GM18909 (cell line): ENCODE data around the gene OPRM1.
"Not testable (repeated sequence)": the region's sequence is repeated elsewhere in the genome, so short reads cannot be mapped to it uniquely, and the experiment has no call there.

Source experiments
- ATAC-seq: cut with Tn5 transposase; IDR thresholded peaks from one replicate; pipeline ENCODE4 v1.9.1; 2021; ENCODE audit warnings: mild to moderate bottlenecking; ENCODE audit not compliant: unreplicated experiment, poor library complexity

OPRM1 gene

GRCh38 chr6:154138793-154139192 is 99.8 kb downstream of the OPRM1 start:
- ATAC-seq: no peak

- no peak for ATAC-seq
These were observed 100.9 kb downstream of the OPRM1 start for GRCh38 chr6:154139892-154140291.

- no peak for ATAC-seq
These were observed 101.7 kb downstream of the OPRM1 start for GRCh38 chr6:154140743-154141142.

GRCh38 chr6:154143753-154144152 is 104.7 kb downstream of the OPRM1 start:
- no peak for ATAC-seq

- ATAC-seq: no peak
These were observed 115.4 kb downstream of the OPRM1 start for GRCh38 chr6:154154389-154154967.

DNA sequence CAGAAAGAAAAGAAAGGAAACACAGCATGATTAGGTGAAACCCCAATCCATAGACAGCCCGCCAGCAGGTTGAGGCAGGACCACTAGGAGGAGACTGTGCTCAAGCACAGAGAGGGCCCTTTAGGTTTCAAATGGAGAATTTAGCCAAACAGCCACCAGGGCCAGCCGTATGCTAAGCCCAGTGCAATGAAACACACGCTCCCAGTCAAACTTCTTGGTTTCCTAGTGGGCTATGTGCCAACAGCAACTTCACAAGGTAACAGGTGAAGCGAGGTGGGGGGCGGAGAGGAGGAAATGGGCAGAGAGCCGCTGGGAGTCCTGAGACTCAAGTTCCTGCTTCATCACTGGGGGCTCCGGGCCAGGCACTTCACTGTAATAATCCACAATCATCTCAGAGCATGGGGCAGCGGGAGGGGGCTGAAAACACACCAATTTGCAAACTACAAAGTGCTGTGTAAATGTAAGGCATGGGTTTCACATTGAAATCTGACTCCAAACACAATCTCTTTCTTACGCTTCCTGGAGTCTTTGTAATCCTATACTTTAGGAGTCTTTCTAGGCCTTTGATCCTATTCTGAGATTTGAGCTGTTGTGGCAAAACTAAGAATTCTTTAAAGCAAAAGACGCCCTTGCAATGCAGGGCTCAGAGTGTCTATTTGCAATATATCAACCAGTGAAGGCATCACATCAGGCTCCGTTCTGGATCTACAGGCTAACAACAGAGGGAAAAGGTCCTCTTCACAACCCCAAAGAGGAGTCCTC is 117.3 kb downstream of the OPRM1 start:
- ATAC-seq: peak; percentile 68

- ATAC-seq: peak; percentile 52
These were observed 118.0 kb downstream of the OPRM1 start for GRCh38 chr6:154157082-154157481.

GRCh38 chr6:154157706-154158105 is 118.7 kb downstream of the OPRM1 start:
- no peak for ATAC-seq

DNA sequence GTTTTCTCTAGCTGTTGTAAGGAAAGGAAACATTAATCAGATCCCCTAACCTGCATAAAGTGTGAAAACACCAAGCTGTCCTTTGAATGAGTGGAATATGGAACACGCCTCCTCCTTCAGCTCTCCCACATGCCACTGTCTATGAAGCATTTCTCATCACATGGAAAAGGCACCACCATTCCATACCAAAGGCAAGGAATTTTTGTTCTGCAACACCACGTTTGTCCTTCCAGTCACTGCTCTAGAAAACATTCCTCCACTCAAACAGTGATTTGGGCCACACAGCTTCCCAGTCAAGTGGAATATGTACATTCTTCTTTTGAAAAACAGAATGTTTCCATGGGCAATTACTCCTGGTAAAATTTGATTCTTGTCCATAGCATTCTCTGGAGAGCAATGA is 120.1 kb downstream of the OPRM1 start:
- no peak for ATAC-seq

DNA sequence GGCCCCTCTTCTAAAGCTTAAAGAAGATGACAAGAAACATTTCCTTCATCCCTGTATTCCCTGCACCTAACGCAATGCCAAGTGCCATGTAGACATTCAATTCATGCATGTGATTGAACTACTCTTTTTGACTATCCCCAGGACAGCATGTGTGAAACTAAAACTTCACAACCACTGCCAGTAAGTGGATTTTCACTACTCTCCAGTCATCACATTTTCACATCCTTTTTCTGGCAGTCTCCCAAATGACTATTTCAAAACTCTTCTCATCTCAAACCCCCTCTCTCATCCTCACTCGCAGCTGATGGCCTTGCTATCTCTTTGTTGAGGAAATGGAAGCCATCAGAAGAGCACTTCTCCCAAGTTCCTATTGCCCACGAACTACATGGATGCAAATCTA is 122.6 kb downstream of the OPRM1 start:
- ATAC-seq: peak; percentile 71

DNA sequence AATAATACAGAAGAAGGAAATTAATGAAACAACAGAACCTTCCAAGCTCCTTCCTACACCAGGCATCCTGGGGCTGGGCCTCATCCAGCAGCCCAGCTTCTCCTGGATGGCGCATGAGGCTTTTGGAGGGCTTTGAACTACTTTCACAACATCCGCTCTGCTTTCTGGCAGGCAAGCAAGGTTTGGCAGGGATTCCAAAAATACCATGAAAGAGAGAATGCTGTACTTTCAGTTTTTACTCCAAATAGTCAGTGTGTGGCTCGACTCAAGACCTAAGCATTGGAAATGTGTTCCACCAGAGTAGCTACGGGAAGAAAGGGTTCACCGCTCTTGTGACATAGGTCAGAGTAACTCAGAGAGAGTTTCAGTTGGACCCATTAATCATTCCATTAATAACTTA is 125.4 kb downstream of the OPRM1 start:
- ATAC-seq: no peak

GRCh38 chr6:154165478-154165877 is 126.4 kb downstream of the OPRM1 start:
- no peak for ATAC-seq

GRCh38 chr6:154166140-154166539 is 127.1 kb downstream of the OPRM1 start:
- no peak for ATAC-seq

- ATAC-seq: no peak
These were observed 128.1 kb downstream of the OPRM1 start for GRCh38 chr6:154167126-154167525.

DNA sequence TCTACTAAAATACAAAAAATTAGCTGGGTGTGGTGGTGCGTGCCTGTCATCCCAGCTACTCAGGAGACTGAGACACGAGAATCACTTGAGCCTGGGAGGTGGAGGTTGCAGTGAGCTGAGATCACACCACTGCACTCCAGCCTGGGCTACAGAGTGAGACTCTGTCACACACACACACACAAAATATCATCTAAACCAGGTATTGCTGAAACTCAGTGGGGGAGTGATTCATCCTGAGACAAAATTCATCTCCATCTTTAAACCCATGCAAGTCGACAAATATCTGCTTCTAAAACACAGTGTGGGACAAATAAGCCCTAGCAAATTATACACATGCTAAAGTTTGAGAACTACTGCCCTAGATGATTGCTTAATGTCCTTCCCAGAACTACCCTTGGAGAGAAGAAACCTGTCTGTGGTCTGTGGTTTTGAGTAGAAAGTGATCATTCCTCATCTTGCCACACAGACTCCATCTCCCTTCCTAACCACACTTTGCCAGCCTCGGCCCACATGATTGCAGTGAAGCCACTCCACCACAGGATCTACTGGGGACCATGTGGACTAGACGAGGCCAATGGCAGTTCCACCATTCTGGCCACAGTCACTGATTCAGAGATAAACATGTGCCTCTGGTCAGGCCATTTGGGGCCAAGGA is 130.3 kb downstream of the OPRM1 start:
- no peak for ATAC-seq

DNA sequence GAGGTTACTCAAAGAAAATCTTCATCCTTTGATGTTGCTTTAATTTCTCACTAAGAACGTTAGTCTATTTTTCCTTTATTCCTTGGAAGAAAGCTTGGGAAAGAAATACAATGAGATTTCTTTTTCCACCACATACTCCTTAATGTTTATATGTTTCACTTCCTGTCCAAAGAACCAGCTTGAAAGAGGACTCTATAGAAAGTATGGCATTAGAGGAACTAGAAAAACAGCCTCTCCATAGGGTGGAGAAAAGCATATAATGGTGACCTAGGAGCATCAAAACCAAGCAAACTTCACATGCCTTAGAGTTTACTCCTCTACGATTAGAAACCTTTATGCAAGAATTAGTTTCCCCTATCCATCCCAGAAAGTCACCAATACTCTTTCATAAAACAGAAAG is 131.1 kb downstream of the OPRM1 start:
- no peak for ATAC-seq

DNA sequence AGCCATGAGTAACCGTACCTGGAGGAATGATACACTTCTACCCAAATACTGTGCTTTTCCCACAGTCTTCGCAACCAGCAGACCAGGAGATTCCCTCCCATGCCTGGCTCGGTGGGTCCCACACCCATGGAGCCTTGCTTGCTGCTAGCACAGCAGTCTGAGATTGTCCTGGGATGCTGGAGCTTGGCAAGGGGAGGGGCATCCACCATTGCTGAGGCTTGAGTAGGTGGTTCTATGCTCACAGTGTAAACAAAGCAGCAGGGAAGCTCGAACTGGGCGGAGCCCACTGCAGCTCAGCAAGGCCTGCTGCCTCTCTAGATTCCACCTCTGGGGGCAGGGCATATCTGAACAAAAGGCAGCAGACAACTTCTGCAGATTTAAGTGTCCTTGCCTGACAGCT is 133.4 kb downstream of the OPRM1 start:
- ATAC-seq: not testable (repeated sequence)

GRCh38 chr6:154179434-154179833 is 140.4 kb downstream of the OPRM1 start:
- ATAC-seq: no peak

GRCh38 chr6:154187203-154187602 is 148.2 kb downstream of the OPRM1 start:
- no peak for ATAC-seq

- no peak for ATAC-seq
These were observed 148.7 kb downstream of the OPRM1 start for GRCh38 chr6:154187714-154188113.

DNA sequence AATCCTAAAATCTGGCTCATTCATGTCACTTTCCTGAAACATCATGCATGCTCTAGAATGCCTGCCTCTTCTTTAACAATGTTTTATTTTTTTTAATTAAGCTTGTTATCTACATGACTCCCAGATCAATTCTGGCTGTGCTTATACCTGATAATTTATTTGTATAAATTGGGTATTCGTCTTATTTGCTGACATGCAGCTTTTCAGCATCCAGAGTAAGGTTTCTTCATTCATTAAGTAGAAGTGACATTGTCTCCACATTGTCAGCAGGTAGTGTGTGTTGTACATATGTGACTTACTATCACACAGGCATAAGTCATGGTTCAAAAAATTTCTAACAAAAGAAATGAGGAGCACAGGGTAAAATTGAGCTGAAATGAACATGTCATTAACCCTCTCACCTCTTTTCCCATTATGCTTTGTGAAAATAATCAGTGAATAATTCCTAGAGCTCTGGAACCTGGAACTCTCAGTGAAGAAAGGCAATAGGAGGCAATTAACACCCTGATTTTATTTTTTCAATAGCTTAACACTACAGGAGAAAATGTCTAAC is 157.4 kb downstream of the OPRM1 start:
- ATAC-seq: no peak
